HCT116 (cell line): ENCODE results near the gene PFDN4. TPM values are rescaled to one million over a fixed set of nuclear protein-coding genes. Genes with fewer than 3 reads are reported as not detected.

Experiments
- ATAC-seq: fragments of 200-7000 bp; cut with Tn5 transposase; 2 replicates; pipeline ENCODE4 v1.9.1; 2020; ENCODE audit warnings: mild to moderate bottlenecking, moderate library complexity
- BruUV-seq: library from RNA; stranded (reverse); fragments of 400-500 nt; replicated peaks from 2 replicates; lab custom pipeline; 2021; lab: Mats Ljungman, UMichigan
- CTCF ChIA-PET: fragments of 300-600 bp; sonication (Branson Sonifier 250); formaldehyde crosslinking; loops from one replicate; lab custom pipeline; 2021; ENCODE audit warnings: antibody characterized with exemption; lab: Charles Lee
- POLR2A ChIA-PET: fragments of 300-600, 350-600 bp; sonication (Branson Sonifier 250); formaldehyde crosslinking; loops from one replicate; lab custom pipeline; 2021; ENCODE audit warnings: antibody characterized with exemption; lab: Charles Lee
- RAD21 ChIA-PET, 2 experiments: fragments of 300-600 bp; sonication (Branson Sonifier 250); formaldehyde crosslinking; loops; one replicate each; lab custom pipeline; 2023; ENCODE audit warnings: low total read pairs in 2 of 2; ENCODE audit not compliant: uncharacterized antibody in 2 of 2, unreplicated experiment in 2 of 2, low non-redundant PET in 1 of 2; lab: Charles Lee
- DNase-seq: peaks from one replicate; pipeline ENCODE4 v3.0.0-alpha.2; 2010; ENCODE audit warnings: low read depth, low spot score
- H2AFZ ChIP-seq: fragments of 200-600 bp; shearing (Covaris generic), sonication (generic); 2 replicates; pipeline ENCODE4 v1.6.1; 2017; ENCODE audit warnings: low read depth, mixed run types, mixed read lengths, antibody characterized with exemption, low read length; ENCODE audit not compliant: poor library complexity, severe bottlenecking
- H3K27ac ChIP-seq: 2 replicates; pipeline ENCODE4 v1.5.1; 2012; ENCODE audit warnings: low read depth, low read length
- H3K27me3 ChIP-seq: fragments of 200-600 bp; sonication (generic); 2 replicates; pipeline ENCODE4 v1.6.1; 2016; ENCODE audit warnings: mixed run types, low read length, mixed read lengths; ENCODE audit not compliant: insufficient read depth
- H3K36me3 ChIP-seq, 2 experiments: fragments of 200-500 bp in 1 of 2; fragments of 200-600 bp in 1 of 2; sonication (Bioruptor generic) in 1 of 2; sonication (generic) in 1 of 2; 2 replicates each; pipeline versions ENCODE4 v1.5.1 to v1.6.1; 2014 to 2016; ENCODE audit warnings: low read length in 2 of 2, inconsistent platforms in 1 of 2, mixed read lengths in 1 of 2, mixed run types in 1 of 2; ENCODE audit not compliant: insufficient read depth in 2 of 2, control insufficient read depth in 1 of 2
- H3K4me1 ChIP-seq, 2 experiments: fragments of 200-600 bp in 1 of 2; sonication (generic) in 1 of 2; 2 replicates each; pipeline versions ENCODE4 v1.5.1 to v1.6.1; 2012 to 2017; ENCODE audit warnings: low read length in 2 of 2, inconsistent platforms in 1 of 2, mild to moderate bottlenecking in 1 of 2, mixed read lengths in 1 of 2, mixed run types in 1 of 2, moderate library complexity in 1 of 2; ENCODE audit not compliant: insufficient read depth in 2 of 2, control insufficient read depth in 1 of 2
- H3K4me2 ChIP-seq: fragments of 200-600 bp; sonication (generic); 2 replicates; pipeline ENCODE4 v1.6.1; 2017; ENCODE audit warnings: mixed run types, low read length, mixed read lengths
- H3K4me3 ChIP-seq, 2 experiments: fragments of 200-600 bp in 1 of 2; sonication (generic) in 1 of 2; replicated peaks in 1 of 2; 2 replicates each; pipeline ENCODE4 v1.5.1; 2011 to 2016; ENCODE audit warnings: low read length in 2 of 2, control low read depth in 1 of 2, low read depth in 1 of 2, mild to moderate bottlenecking in 1 of 2, mixed read lengths in 1 of 2, mixed run types in 1 of 2
- H3K79me2 ChIP-seq: fragments of 200-600 bp; sonication (generic); 2 replicates; pipeline ENCODE4 v1.6.1; 2017; ENCODE audit warnings: mild to moderate bottlenecking, mixed run types, low read length, moderate library complexity, mixed read lengths; ENCODE audit not compliant: insufficient read depth
- H3K9ac ChIP-seq: fragments of 200-600 bp; sonication (generic); 2 replicates; pipeline ENCODE4 v1.6.1; 2016; ENCODE audit warnings: low read length, mixed read lengths
- H3K9me2 ChIP-seq: fragments of 200-600 bp; sonication (generic), shearing (Covaris generic); 2 replicates; pipeline ENCODE4 v1.6.1; 2017; ENCODE audit warnings: mixed run types, mild to moderate bottlenecking, moderate library complexity; ENCODE audit not compliant: insufficient read depth
- H3K9me3 ChIP-seq, 2 experiments: fragments of 200-500 bp in 1 of 2; fragments of 200-600 bp in 1 of 2; sonication (Bioruptor generic) in 1 of 2; sonication (generic) in 1 of 2; 2 replicates each; pipeline ENCODE4 v1.6.1; 2014 to 2017; ENCODE audit warnings: low read length in 2 of 2, mixed read lengths in 2 of 2, inconsistent platforms in 1 of 2, low read depth in 1 of 2, mild to moderate bottlenecking in 1 of 2, mixed run types in 1 of 2, moderate library complexity in 1 of 2; ENCODE audit not compliant: control insufficient read depth in 1 of 2, insufficient read depth in 1 of 2
- H4K20me1 ChIP-seq: fragments of 200-600 bp; sonication (generic), shearing (Covaris generic); 2 replicates; pipeline ENCODE4 v1.6.1; 2017; ENCODE audit warnings: mixed run types, mild to moderate bottlenecking, moderate library complexity; ENCODE audit not compliant: insufficient read depth
- CTCF ChIP-seq, 3 experiments: fragments of 200-600 bp in 1 of 3; sonication (generic) in 1 of 3; IDR thresholded peaks in 2 of 3; conservative IDR thresholded peaks in 1 of 3; 2 replicates each; pipeline ENCODE4 v1.5.1; 2012 to 2017; ENCODE audit warnings: low read depth in 2 of 3, low read length in 2 of 3, antibody characterized with exemption in 1 of 3, borderline replicate concordance in 1 of 3, control low read depth in 1 of 3, mild to moderate bottlenecking in 1 of 3, mixed read lengths in 1 of 3, mixed run types in 1 of 3, moderate library complexity in 1 of 3; ENCODE audit not compliant: insufficient read depth in 1 of 3
- FOSL1 ChIP-seq: IDR thresholded peaks from 2 replicates; pipeline ENCODE4 v1.6.1; 2012; ENCODE audit warnings: low read depth
- JUND ChIP-seq: IDR thresholded peaks from 2 replicates; pipeline ENCODE4 v1.6.1; 2012
- MAX ChIP-seq: IDR thresholded peaks from 2 replicates; pipeline ENCODE4 v1.6.1; 2012
- RAD21 ChIP-seq: IDR thresholded peaks from 2 replicates; pipeline ENCODE4 v1.6.1; 2012; ENCODE audit warnings: low read depth, mild to moderate bottlenecking
- intact Hi-C: fragments of 100-400 bp; cut with micrococcal nuclease; formaldehyde crosslinking; loops from 2 replicates; pipeline ENCODE4 v1.10.0; 2022
- total RNA-seq: library from RNA; stranded (reverse); gene quantifications from one replicate; pipeline ENCODE4 v1.2.1, GENCODE V29; 2021; ENCODE audit not compliant: unreplicated experiment

Gene PFDN4
- total RNA-seq, 1 experiment from 2014 or later, result 71.5 TPM

GRCh38 chr20:54199721-54200176, 8.1 kb upstream of the PFDN4 start:
- Histone ChIP-seq H3K36me3 (no peaks in the 10 kb centered on the region), H3K4me2 (no peak overlapping the region), H3K9me3 (no peaks in the 10 kb centered on the region), H4K20me1 (no peaks in the 10 kb centered on the region), H3K27me3 (no peaks in the 10 kb centered on the region), H3K9ac (peak overlapping the region; percentile 23; the same call in 1 of the 2 replicates), H3K9me2 (no peaks in the 10 kb centered on the region), H2AFZ (peak overlapping the region; percentile 85), H3K4me1 (peaks cover 39 to 52% of the 10 kb centered on the region in 2 experiments), H3K4me3 (no peak overlapping the region), H3K79me2 (no peaks in the 10 kb centered on the region), H3K27ac (no peak overlapping the region; the same call in 1 of the 2 replicates)
- BruUV-seq, result no TSS peak
- ChIA-PET POLR2A (interaction anchor here (1.0 kb wide), 1 partner anchor 95 kb away, joined by 4 read pairs; no protein-coding TSS in a partner anchor), CTCF (interaction anchor here (0.7 to 6.3 kb wide), 17 partner anchors 9 to 448 kb away, joined by 3 to 162 read pairs (median 3); partner anchors contain the start of gene BCAS1), RAD21 (interaction anchor here (1.1 to 4.1 kb wide), 4 partner anchors 73 to 103 kb away, joined by 3 to 17 read pairs (median 9); no protein-coding TSS in a partner anchor)
- intact Hi-C loops, result loop anchor here (1.0 to 5.0 kb wide), 3 partner anchors 103 to 622 kb away; no protein-coding TSS in a partner anchor
- DNase-seq (peak; percentile 71), ATAC-seq (peak; percentile 60)
- TF ChIP-seq JUND (no peak), RAD21 (peak; percentile 94), FOSL1 (no peak; the same call in 1 of the 2 replicates), CTCF (IDR thresholded peaks at IDR 0.05 in 2 of 3, conservative IDR thresholded peaks at IDR 0.05 in 1 of 3; ENCODE audit: borderline replicate concordance in 1 of 3, insufficient read depth in 1 of 3, low read depth in 2 of 3, low read length in 2 of 3) (peak; percentile 77 to 95 (median 93)), MAX (no peak)
